ENCODE data around the gene HOXA6. TPM values are rescaled to one million over a fixed set of nuclear protein-coding genes. Genes with fewer than 3 reads are reported as not detected.

HOXA6 gene
- total RNA-seq, 1 experiment from 2014 or later, result 12.7 TPM

DNA sequence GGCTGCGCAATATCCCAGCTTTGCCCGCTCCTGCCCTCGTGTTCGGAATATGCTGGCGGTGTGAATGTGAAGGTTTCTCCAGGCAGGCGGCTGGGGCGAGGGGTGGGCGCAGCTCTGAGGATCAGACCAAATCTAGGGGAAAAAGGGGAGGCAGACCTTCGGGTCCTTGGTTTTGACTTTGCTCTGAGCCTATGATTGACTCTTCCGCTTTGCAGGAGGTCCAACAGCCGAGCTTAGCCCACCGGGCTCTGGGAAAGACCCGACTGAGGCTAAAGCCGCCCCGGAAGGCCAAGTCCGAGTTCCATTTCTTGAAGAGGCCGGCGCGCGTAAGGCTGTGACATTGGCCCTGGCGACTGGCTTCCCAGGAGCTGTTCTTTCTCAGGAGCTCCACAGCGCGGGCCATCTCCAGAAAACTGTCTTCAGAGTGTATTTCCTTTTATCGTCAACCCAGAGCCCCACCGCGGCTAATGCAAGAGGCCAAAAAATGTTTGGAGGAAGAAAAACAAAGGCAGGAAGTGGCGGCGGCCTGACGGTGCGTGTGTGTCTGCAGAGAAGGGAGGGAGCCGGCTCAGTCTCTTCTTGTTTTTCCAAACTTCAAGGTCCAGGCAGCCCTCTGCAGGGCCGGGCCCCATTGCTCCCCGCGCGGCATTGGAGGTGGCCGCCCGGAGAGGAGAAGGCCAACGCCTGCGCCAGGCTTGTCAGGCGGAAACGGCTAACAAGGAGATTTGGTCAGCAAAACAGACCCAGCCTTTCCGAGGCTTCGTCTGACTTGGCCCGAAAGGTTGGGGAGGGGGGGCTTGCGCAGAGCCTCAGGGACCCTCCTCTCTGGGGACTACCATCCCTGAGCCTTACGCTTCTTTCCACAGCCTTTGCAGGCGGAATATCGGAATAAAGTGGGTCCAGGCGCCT lies 41.1 kb upstream of the HOXA6 start:
- Histone ChIP-seq H4K20me1 (ENCODE audit: insufficient read depth) (no peaks in the 10 kb centered on the region), H3K36me3 (ENCODE audit: control insufficient read depth in 1 of 2, insufficient read depth in 2 of 2, low read length in 2 of 2) (no peaks in the 10 kb centered on the region), H3K79me2 (ENCODE audit: insufficient read depth, low read length) (peaks cover 11% of the 10 kb centered on the region; the same call in 1 of the 2 replicates), H3K4me3 (replicated peaks in 1 of 2; ENCODE audit: low read depth in 1 of 2, low read length in 2 of 2) (no peak overlapping the region), H3K9ac (ENCODE audit: low read length) (no peak overlapping the region), H2AFZ (ENCODE audit: low read depth, low read length, poor library complexity, severe bottlenecking) (no peak overlapping the region), H3K9me3 (ENCODE audit: control insufficient read depth in 1 of 2, insufficient read depth in 1 of 2, low read depth in 1 of 2, low read length in 2 of 2) (no peaks in the 10 kb centered on the region), H3K4me1 (ENCODE audit: control insufficient read depth in 1 of 2, insufficient read depth in 2 of 2, low read length in 2 of 2) (peaks cover 4 to 14% of the 10 kb centered on the region in 2 experiments; a peak in 3 of 4 replicates), H3K4me2 (ENCODE audit: low read length) (no peak overlapping the region), H3K27me3 (ENCODE audit: insufficient read depth, low read length) (no peaks in the 10 kb centered on the region), H3K27ac (ENCODE audit: low read depth, low read length) (no peak overlapping the region), H3K9me2 (ENCODE audit: insufficient read depth) (no peaks in the 10 kb centered on the region)
- ATAC-seq, result no peak
- ChIA-PET RAD21 (ENCODE audit: low non-redundant PET in 1 of 2, low total read pairs in 2 of 2, uncharacterized antibody in 2 of 2, unreplicated experiment in 2 of 2) (no interaction called here), CTCF (interaction anchor here (2.2 kb wide), 1 partner anchor 9 kb away, joined by 9 read pairs; no protein-coding TSS in a partner anchor), POLR2A (no interaction called here)
- no TSS peak for BruUV-seq (replicated peaks)
- no peak for TF ChIP-seq YY1 (IDR thresholded peaks at IDR 0.05; ENCODE audit: extremely low read depth, insufficient replicate concordance, low read depth, low read length)
- no peak for TF ChIP-seq CBX3 (IDR thresholded peaks at IDR 0.05; ENCODE audit: low read depth)
- TF ChIP-seq, protein P1, sequence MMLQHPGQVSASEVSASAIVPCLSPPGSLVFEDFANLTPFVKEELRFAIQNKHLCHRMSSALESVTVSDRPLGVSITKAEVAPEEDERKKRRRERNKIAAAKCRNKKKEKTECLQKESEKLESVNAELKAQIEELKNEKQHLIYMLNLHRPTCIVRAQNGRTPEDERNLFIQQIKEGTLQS (IDR thresholded peaks at IDR 0.05), result no peak
- TF ChIP-seq, protein P2, sequence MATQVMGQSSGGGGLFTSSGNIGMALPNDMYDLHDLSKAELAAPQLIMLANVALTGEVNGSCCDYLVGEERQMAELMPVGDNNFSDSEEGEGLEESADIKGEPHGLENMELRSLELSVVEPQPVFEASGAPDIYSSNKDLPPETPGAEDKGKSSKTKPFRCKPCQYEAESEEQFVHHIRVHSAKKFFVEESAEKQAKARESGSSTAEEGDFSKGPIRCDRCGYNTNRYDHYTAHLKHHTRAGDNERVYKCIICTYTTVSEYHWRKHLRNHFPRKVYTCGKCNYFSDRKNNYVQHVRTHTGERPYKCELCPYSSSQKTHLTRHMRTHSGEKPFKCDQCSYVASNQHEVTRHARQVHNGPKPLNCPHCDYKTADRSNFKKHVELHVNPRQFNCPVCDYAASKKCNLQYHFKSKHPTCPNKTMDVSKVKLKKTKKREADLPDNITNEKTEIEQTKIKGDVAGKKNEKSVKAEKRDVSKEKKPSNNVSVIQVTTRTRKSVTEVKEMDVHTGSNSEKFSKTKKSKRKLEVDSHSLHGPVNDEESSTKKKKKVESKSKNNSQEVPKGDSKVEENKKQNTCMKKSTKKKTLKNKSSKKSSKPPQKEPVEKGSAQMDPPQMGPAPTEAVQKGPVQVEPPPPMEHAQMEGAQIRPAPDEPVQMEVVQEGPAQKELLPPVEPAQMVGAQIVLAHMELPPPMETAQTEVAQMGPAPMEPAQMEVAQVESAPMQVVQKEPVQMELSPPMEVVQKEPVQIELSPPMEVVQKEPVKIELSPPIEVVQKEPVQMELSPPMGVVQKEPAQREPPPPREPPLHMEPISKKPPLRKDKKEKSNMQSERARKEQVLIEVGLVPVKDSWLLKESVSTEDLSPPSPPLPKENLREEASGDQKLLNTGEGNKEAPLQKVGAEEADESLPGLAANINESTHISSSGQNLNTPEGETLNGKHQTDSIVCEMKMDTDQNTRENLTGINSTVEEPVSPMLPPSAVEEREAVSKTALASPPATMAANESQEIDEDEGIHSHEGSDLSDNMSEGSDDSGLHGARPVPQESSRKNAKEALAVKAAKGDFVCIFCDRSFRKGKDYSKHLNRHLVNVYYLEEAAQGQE (IDR thresholded peaks at IDR 0.05; ENCODE audit: low read depth), result no peak
- TF ChIP-seq, protein P3, sequence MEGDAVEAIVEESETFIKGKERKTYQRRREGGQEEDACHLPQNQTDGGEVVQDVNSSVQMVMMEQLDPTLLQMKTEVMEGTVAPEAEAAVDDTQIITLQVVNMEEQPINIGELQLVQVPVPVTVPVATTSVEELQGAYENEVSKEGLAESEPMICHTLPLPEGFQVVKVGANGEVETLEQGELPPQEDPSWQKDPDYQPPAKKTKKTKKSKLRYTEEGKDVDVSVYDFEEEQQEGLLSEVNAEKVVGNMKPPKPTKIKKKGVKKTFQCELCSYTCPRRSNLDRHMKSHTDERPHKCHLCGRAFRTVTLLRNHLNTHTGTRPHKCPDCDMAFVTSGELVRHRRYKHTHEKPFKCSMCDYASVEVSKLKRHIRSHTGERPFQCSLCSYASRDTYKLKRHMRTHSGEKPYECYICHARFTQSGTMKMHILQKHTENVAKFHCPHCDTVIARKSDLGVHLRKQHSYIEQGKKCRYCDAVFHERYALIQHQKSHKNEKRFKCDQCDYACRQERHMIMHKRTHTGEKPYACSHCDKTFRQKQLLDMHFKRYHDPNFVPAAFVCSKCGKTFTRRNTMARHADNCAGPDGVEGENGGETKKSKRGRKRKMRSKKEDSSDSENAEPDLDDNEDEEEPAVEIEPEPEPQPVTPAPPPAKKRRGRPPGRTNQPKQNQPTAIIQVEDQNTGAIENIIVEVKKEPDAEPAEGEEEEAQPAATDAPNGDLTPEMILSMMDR (IDR thresholded peaks at IDR 0.05 in 2 of 3, conservative IDR thresholded peaks at IDR 0.05 in 1 of 3; ENCODE audit: borderline replicate concordance in 1 of 3, insufficient read depth in 1 of 3, low read depth in 2 of 3, low read length in 2 of 3), result no peak
- TF ChIP-seq, protein P4, sequence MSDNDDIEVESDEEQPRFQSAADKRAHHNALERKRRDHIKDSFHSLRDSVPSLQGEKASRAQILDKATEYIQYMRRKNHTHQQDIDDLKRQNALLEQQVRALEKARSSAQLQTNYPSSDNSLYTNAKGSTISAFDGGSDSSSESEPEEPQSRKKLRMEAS (IDR thresholded peaks at IDR 0.05), result no peak
- TF ChIP-seq JUND (IDR thresholded peaks at IDR 0.05), result no peak
- TF ChIP-seq TCF7L2 (IDR thresholded peaks at IDR 0.05; ENCODE audit: borderline replicate concordance, extremely low read depth, insufficient read depth, insufficient read length), result no peak
- TF ChIP-seq POLR2AphosphoS5 (IDR thresholded peaks at IDR 0.05; ENCODE audit: low read depth, low read length), result no peak
- intact Hi-C loops (cut with micrococcal nuclease), result no loop called here
- no peak for DNase-seq (ENCODE audit: low read depth, low spot score)

All from HCT116 (cell line).